MCF 10A (cell line): Measurements from ENCODE around the gene PNMA6E. TPM values are rescaled to one million over a fixed set of nuclear protein-coding genes. Genes with fewer than 3 reads are reported as not detected.

Experiments
- BruUV-seq: library from RNA; stranded (reverse); fragments of 400-500 nt; replicated peaks from 2 replicates; lab custom pipeline; 2021; lab: Mats Ljungman, UMichigan
- CTCF ChIA-PET: fragments of 300-600 bp; sonication (Branson Sonifier 250); formaldehyde crosslinking; extraction: SDS; loops from one replicate; lab custom pipeline; 2021; ENCODE audit warnings: antibody characterized with exemption, inconsistent platforms; lab: Yijun Ruan, JAX
- POLR2A ChIA-PET: fragments of 300-600, 350-650 bp; sonication (Branson Sonifier 250); formaldehyde crosslinking; extraction: SDS; loops from one replicate; lab custom pipeline; 2020; ENCODE audit warnings: antibody characterized with exemption, inconsistent platforms; lab: Yijun Ruan, JAX
- DNase-seq: peaks from one replicate; pipeline ENCODE4 v3.0.0-alpha.2; 2018; ENCODE audit not compliant: unreplicated experiment
- H3K27ac Mint-ChIP-seq: one replicate; pipeline ENCODE4 v1.8.0; 2022; ENCODE audit warnings: mild to moderate bottlenecking, low read depth, mixed read lengths; ENCODE audit not compliant: unreplicated experiment
- H3K27me3 Mint-ChIP-seq: one replicate; pipeline ENCODE4 v1.8.0; 2022; ENCODE audit warnings: mixed read lengths; ENCODE audit not compliant: insufficient read depth, unreplicated experiment
- H3K36me3 Mint-ChIP-seq: one replicate; pipeline ENCODE4 v1.8.0; 2022; ENCODE audit warnings: mild to moderate bottlenecking, moderate library complexity, mixed read lengths; ENCODE audit not compliant: insufficient read depth, unreplicated experiment
- H3K4me1 Mint-ChIP-seq: one replicate; pipeline ENCODE4 v1.8.0; 2022; ENCODE audit warnings: mixed read lengths; ENCODE audit not compliant: insufficient read depth, unreplicated experiment
- H3K4me3 Mint-ChIP-seq: one replicate; pipeline ENCODE4 v1.8.0; 2022; ENCODE audit warnings: mild to moderate bottlenecking, moderate library complexity, mixed read lengths; ENCODE audit not compliant: unreplicated experiment
- H3K9me3 Mint-ChIP-seq: one replicate; pipeline ENCODE4 v1.8.0; 2022; ENCODE audit warnings: mixed read lengths; ENCODE audit not compliant: unreplicated experiment
- intact Hi-C: fragments of 100-400 bp; cut with micrococcal nuclease; formaldehyde crosslinking; loops from 2 replicates; pipeline ENCODE4 v1.14.1; 2022
- total RNA-seq: library from RNA; stranded (reverse); gene quantifications from 2 replicates; pipeline ENCODE4 v1.2.3, GENCODE V29; 2022
- TF ChIP-seq, protein P1 (sequence below): fragments of 200-600 bp; IDR thresholded peaks from one replicate; pipeline ENCODE4 v1.8.0; 2022; ENCODE audit warnings: antibody characterized with exemption, mild to moderate bottlenecking; ENCODE audit not compliant: unreplicated experiment

Gene PNMA6E
- total RNA-seq, 1 experiment from 2014 or later = not detected

GRCh38 chrX:153426204-153426603, 25.1 kb upstream of the PNMA6E start:
- no TSS peak for BruUV-seq
- H3K4me3 Mint-ChIP-seq = no peak overlapping the region
- no peaks in the 10 kb centered on the region for H3K27me3 Mint-ChIP-seq
- POLR2A ChIA-PET = no interaction called here
- TF ChIP-seq, protein P1, sequence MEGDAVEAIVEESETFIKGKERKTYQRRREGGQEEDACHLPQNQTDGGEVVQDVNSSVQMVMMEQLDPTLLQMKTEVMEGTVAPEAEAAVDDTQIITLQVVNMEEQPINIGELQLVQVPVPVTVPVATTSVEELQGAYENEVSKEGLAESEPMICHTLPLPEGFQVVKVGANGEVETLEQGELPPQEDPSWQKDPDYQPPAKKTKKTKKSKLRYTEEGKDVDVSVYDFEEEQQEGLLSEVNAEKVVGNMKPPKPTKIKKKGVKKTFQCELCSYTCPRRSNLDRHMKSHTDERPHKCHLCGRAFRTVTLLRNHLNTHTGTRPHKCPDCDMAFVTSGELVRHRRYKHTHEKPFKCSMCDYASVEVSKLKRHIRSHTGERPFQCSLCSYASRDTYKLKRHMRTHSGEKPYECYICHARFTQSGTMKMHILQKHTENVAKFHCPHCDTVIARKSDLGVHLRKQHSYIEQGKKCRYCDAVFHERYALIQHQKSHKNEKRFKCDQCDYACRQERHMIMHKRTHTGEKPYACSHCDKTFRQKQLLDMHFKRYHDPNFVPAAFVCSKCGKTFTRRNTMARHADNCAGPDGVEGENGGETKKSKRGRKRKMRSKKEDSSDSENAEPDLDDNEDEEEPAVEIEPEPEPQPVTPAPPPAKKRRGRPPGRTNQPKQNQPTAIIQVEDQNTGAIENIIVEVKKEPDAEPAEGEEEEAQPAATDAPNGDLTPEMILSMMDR = no peak
- no peak overlapping the region for H3K27ac Mint-ChIP-seq
- peaks cover 10% of the 10 kb centered on the region for H3K9me3 Mint-ChIP-seq
- CTCF ChIA-PET = no interaction called here
- intact Hi-C loops = no loop called here
- no peak for DNase-seq
- H3K4me1 Mint-ChIP-seq = no peaks in the 10 kb centered on the region
- no peaks in the 10 kb centered on the region for H3K36me3 Mint-ChIP-seq

DNA sequence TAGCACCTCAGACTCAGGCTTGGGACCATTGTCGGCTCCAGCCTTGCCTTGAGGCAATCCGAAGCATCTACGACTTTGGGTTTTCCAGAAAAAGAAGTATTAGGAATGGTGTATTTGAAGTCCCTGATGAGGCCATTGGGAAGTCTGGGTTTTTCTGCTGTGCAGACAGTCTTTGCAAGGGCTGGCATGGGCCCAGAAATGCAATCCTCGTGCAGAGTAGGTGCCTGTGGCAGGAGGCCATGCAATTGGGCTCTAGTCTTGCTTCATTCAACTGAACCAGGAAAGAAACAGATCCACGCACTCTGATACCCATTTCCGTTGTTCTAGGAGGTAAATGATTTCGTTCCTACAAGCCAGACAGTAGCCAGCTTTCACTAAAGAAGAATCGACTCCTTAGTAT, 22.5 kb upstream of the PNMA6E start:
- H3K27ac Mint-ChIP-seq = no peak overlapping the region
- H3K27me3 Mint-ChIP-seq = peaks cover 3% of the 10 kb centered on the region

GRCh38 chrX:153421856-153422255, 20.7 kb upstream of the PNMA6E start:
- Mint-ChIP-seq H3K4me3 (no peak overlapping the region), H3K27me3 (peaks cover 21% of the 10 kb centered on the region), H3K9me3 (no peaks in the 10 kb centered on the region), H3K27ac (no peak overlapping the region), H3K4me1 (no peaks in the 10 kb centered on the region), H3K36me3 (no peaks in the 10 kb centered on the region)
- intact Hi-C loops = no loop called here
- ChIA-PET CTCF (no interaction called here), POLR2A (no interaction called here)
- no TSS peak for BruUV-seq
- TF ChIP-seq, protein P1 = no peak
- DNase-seq = no peak

More for the DNA sequence above, 22.5 kb upstream of the PNMA6E start:
- ChIA-PET CTCF (interaction anchor here (0.9 kb wide), 1 partner anchor 10 kb away, joined by 4 read pairs; no protein-coding TSS in a partner anchor), POLR2A (no interaction called here)
- no TSS peak for BruUV-seq
- intact Hi-C loops = no loop called here
- no peaks in the 10 kb centered on the region for H3K4me1 Mint-ChIP-seq
- DNase-seq = peak; percentile 20
- H3K9me3 Mint-ChIP-seq = no peaks in the 10 kb centered on the region
- TF ChIP-seq, protein P1 = no peak
- no peak overlapping the region for H3K4me3 Mint-ChIP-seq
- H3K36me3 Mint-ChIP-seq = no peaks in the 10 kb centered on the region

- peaks cover 29% of the 10 kb centered on the region for H3K27me3 Mint-ChIP-seq
- CTCF ChIA-PET = interaction anchor here (0.6 kb wide), 2 partner anchors 87 to 438 kb away, joined by 3 read pairs; partner anchors contain the start of gene ZNF275
- POLR2A ChIA-PET = no interaction called here
- no peak overlapping the region for H3K27ac Mint-ChIP-seq
- no peaks in the 10 kb centered on the region for H3K36me3 Mint-ChIP-seq
- H3K4me1 Mint-ChIP-seq = no peaks in the 10 kb centered on the region
- no peaks in the 10 kb centered on the region for H3K9me3 Mint-ChIP-seq
- intact Hi-C loops = no loop called here
- BruUV-seq = no TSS peak
- TF ChIP-seq, protein P1 = no peak
- no peak for DNase-seq
- H3K4me3 Mint-ChIP-seq = no peak overlapping the region
Observed at GRCh38 chrX:153420851-153421599, 19.9 kb upstream of the PNMA6E start.
